Activated CD8-positive, alpha-beta T cell treated with anti-CD3 and anti-CD28 coated beads for 36 hours (primary cell): ENCODE data around the gene ZNF407. TPM values are rescaled to one million over a fixed set of nuclear protein-coding genes. Genes with fewer than 3 reads are reported as not detected.

Experiments used
- ATAC-seq: fragments of 200-7000 bp; cut with Tn5 transposase; one replicate; pipeline ENCODE4 v1.10.0; 2021; ENCODE audit warnings: mild to moderate bottlenecking, moderate library complexity
- CTCF ChIA-PET: fragments of 350-600 bp; sonication (Branson Sonifier 250); formaldehyde crosslinking; loops from one replicate; lab custom pipeline; 2021; ENCODE audit warnings: antibody characterized with exemption; lab: Charles Lee
- POLR2A ChIA-PET: fragments of 350-600 bp; sonication (Branson Sonifier 250); formaldehyde crosslinking; loops from one replicate; lab custom pipeline; 2021; ENCODE audit warnings: antibody characterized with exemption; lab: Charles Lee
- DNase-seq: peaks from one replicate; pipeline ENCODE4 v3.0.0-alpha.2; 2020
- H3K27ac Mint-ChIP-seq: one replicate; pipeline ENCODE4 v1.8.0; 2021; ENCODE audit warnings: mild to moderate bottlenecking, mixed read lengths
- H3K27me3 Mint-ChIP-seq: one replicate; pipeline ENCODE4 v1.8.0; 2021; ENCODE audit warnings: mixed read lengths
- H3K36me3 Mint-ChIP-seq: one replicate; pipeline ENCODE4 v1.8.0; 2021; ENCODE audit warnings: low read depth, mixed read lengths
- H3K4me1 Mint-ChIP-seq: one replicate; pipeline ENCODE4 v1.8.0; 2021; ENCODE audit warnings: low read depth, mixed read lengths
- H3K4me3 Mint-ChIP-seq: one replicate; pipeline ENCODE4 v1.8.0; 2021; ENCODE audit warnings: mild to moderate bottlenecking, moderate library complexity, mixed read lengths
- H3K9me3 Mint-ChIP-seq: one replicate; pipeline ENCODE4 v1.8.0; 2021; ENCODE audit warnings: mixed read lengths
- intact Hi-C: fragments of 100-400 bp; cut with micrococcal nuclease; formaldehyde crosslinking; loops from one replicate; pipeline ENCODE4 v1.10.0; 2022
- total RNA-seq, 2 experiments: library from RNA; stranded (reverse); gene quantifications; one replicate each; pipeline ENCODE4 v1.2.3, GENCODE V29; 2021
- TF ChIP-seq, protein P1 (sequence below): fragments of 200-600 bp; IDR thresholded peaks from one replicate; pipeline ENCODE4 v1.8.0; 2022; ENCODE audit warnings: antibody characterized with exemption, mild to moderate bottlenecking

Gene ZNF407
- total RNA-seq, 2 experiments from 2014 or later = 9.9 to 10.8 TPM

DNA sequence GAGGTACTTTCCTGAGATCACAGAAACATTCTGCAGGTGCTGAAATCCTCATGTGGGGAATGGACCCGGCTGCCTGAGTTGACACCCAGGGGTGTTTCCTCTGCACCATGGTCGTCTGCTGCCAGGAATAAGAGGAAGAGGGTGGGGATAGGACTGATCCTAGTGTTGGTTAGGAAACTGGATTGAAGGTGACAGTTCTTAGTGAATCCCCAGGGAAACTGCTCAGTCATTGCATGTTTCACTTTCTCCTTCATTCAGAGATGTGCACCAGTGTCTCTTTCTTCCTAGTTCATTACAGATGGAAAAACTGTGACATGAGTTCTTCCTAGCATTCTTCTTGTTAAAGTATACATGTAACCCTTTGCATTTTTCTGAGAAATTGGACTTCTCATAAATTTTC lies 317.0 kb downstream of the ZNF407 start:
- intact Hi-C loops = no loop called here
- Mint-ChIP-seq H3K36me3 (no peaks in the 10 kb centered on the region), H3K9me3 (no peaks in the 10 kb centered on the region), H3K27ac (no peak overlapping the region), H3K4me3 (no peak overlapping the region), H3K4me1 (no peaks in the 10 kb centered on the region), H3K27me3 (no peaks in the 10 kb centered on the region)
- no peak for ATAC-seq
- ChIA-PET POLR2A (no interaction called here), CTCF (no interaction called here)
- TF ChIP-seq, protein P1, sequence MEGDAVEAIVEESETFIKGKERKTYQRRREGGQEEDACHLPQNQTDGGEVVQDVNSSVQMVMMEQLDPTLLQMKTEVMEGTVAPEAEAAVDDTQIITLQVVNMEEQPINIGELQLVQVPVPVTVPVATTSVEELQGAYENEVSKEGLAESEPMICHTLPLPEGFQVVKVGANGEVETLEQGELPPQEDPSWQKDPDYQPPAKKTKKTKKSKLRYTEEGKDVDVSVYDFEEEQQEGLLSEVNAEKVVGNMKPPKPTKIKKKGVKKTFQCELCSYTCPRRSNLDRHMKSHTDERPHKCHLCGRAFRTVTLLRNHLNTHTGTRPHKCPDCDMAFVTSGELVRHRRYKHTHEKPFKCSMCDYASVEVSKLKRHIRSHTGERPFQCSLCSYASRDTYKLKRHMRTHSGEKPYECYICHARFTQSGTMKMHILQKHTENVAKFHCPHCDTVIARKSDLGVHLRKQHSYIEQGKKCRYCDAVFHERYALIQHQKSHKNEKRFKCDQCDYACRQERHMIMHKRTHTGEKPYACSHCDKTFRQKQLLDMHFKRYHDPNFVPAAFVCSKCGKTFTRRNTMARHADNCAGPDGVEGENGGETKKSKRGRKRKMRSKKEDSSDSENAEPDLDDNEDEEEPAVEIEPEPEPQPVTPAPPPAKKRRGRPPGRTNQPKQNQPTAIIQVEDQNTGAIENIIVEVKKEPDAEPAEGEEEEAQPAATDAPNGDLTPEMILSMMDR = no peak
- DNase-seq = no peak

DNA sequence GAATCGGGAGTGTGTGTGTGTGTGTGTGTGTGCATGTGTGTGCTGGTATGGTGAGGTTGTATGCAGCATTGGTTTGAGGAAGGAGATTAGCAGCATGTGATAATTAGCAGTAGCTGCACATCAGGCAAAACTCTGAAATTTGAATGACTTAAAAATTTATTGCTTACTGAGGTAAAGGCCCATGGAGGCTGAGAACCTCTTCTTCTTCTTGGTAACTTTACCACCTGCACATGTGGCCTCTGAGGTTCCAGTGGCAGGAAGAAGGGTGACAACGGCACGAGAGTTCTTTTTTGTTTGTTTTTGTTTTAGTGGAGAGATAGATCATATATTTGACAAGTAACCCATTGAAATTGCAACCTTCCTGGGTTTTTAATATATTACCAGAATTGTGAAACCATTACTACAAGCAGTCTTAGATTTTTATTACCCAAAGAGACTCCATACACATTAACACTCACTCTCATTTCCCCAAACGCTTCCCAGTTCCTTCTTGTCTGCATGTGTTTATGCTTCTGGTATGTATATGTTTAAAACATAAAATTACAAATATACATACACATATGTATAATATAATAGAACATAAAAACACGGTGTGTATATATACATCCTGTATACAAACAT lies 319.2 kb downstream of the ZNF407 start:
- ATAC-seq = no peak
- H3K27me3 Mint-ChIP-seq = no peaks in the 10 kb centered on the region

DNA sequence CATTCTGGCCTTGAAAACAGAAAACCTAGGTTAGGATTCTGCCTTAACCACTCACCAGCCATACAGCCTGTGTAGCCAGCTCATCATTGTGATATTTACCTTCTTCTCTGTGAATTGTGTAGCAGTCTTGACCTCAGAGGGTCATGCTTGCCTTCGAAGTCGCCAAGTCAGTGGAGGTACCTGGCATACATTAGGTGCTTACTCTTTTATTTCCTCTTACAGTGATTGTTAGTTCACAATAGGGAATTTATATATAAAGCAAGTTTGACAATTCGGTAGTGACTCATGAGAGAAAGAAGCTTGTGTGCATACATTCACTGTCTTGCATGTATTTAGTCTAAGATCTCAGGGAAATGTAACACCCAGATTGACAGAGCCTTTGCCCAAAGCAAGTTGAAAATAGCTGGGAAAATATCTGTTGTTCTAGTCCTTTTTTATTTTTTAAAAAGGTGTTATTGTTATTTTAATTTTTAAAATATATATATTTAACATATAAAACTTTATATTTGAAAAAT lies 320.7 kb downstream of the ZNF407 start:
- H3K9me3 Mint-ChIP-seq = no peaks in the 10 kb centered on the region
- POLR2A ChIA-PET = no interaction called here
- H3K4me3 Mint-ChIP-seq = no peak overlapping the region
- H3K36me3 Mint-ChIP-seq = no peaks in the 10 kb centered on the region
- no peaks in the 10 kb centered on the region for H3K4me1 Mint-ChIP-seq
- DNase-seq = no peak
- no peak overlapping the region for H3K27ac Mint-ChIP-seq
- no peaks in the 10 kb centered on the region for H3K27me3 Mint-ChIP-seq
- CTCF ChIA-PET = interaction anchor here (1.2 to 1.6 kb wide), 2 partner anchors 10 to 30 kb away, joined by 3 read pairs; no protein-coding TSS in a partner anchor
- no peak for ATAC-seq
- intact Hi-C loops = no loop called here
- TF ChIP-seq, protein P1 = no peak

More for the DNA sequence above, 319.2 kb downstream of the ZNF407 start:
- TF ChIP-seq, protein P1 = no peak
- Mint-ChIP-seq H3K4me1 (no peaks in the 10 kb centered on the region), H3K27ac (no peak overlapping the region), H3K4me3 (no peak overlapping the region), H3K36me3 (no peaks in the 10 kb centered on the region), H3K9me3 (no peaks in the 10 kb centered on the region)
- ChIA-PET CTCF (no interaction called here), POLR2A (no interaction called here)
- intact Hi-C loops = no loop called here
- DNase-seq = no peak

DNA sequence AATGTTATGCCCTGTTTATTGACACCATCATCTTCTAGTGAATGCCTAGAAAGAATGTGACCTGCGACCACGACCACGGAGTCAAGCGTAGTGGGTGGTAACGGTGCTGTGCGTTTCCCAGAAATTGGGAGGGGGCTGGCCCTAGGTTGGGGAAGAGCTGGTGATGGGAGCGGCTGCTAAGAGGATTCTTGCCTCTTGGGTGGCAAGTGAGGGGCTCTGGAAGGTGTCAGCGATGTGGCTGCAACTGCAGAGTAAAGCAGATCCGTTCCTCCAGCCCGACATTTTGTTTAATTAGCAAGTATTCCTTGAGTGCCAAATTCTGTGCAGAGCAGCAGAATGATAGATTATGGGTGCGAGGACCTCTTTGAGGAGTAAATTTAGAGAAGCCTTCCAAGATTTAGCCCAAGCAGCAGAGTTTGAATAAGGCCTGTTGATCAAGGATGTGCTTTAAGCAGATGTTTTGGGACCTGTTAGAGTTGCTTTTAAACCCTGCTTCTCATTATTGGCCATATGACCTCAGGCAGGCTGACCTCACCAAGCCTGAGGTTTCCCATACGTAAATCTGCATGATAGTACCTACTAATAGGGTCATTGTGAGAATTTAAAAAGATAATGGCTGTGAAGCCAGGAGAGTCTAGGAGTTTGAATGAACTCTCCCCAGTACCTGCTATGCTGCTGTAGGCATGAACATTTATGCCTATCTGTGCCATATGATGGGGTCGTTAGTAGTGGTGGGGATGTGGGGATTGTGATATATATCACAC lies 323.6 kb downstream of the ZNF407 start:
- POLR2A ChIA-PET = no interaction called here
- intact Hi-C loops = no loop called here
- H3K4me3 Mint-ChIP-seq = no peak overlapping the region
- CTCF ChIA-PET = no interaction called here
- no peaks in the 10 kb centered on the region for H3K4me1 Mint-ChIP-seq
- TF ChIP-seq, protein P1 = no peak
- no peak overlapping the region for H3K27ac Mint-ChIP-seq
- no peaks in the 10 kb centered on the region for H3K27me3 Mint-ChIP-seq
- H3K36me3 Mint-ChIP-seq = no peaks in the 10 kb centered on the region
- ATAC-seq (no peak), DNase-seq (no peak)
- no peaks in the 10 kb centered on the region for H3K9me3 Mint-ChIP-seq

DNA sequence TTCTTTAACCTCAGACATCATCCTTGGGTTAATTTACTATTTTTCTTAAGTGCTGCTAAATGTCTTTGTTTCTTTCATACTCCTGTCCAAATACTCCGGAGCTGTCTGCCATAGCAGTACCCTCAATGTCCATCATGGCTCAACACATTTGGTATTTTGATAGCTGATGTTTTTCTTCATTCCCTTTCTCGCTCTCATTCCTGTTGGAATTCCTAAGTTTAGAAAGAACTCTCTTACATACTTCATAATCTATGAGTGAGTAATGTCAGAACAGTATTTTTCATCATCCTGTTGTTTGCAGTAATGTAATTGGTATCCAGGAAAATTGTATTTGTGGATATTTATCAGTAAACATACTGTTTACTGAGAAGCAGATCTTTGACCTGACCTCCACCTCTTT lies 328.4 kb downstream of the ZNF407 start:
- no peak for DNase-seq
- POLR2A ChIA-PET = interaction anchor here (0.7 kb wide), 1 partner anchor 152 kb away, joined by 3 read pairs; no protein-coding TSS in a partner anchor
- CTCF ChIA-PET = no interaction called here
- Mint-ChIP-seq H3K27me3 (no peaks in the 10 kb centered on the region), H3K4me1 (no peaks in the 10 kb centered on the region), H3K4me3 (no peak overlapping the region), H3K9me3 (no peaks in the 10 kb centered on the region), H3K27ac (no peak overlapping the region), H3K36me3 (peaks cover 6% of the 10 kb centered on the region)
- intact Hi-C loops = no loop called here
- no peak for ATAC-seq
- TF ChIP-seq, protein P1 = no peak
